ENCODE data around the gene PTPRT.

DNA sequence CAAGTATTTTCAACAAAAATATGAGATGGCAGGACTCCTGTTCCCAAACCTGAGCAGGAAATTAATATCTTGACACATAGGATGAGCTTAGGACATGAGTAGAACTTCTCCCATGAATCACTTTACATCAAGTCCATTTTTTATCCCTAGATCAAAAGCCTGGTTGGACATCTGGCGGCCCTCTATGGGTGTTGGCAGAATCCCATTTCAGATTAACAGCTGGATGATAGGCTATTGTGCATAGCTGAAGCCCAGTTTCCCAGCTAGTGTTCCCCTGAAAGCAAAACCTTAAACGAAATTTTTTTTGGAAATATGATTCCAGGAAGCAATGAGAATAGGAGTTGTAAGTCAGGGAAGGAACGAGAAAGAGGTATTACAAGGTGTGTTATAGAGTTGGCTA, 1122.1 kb downstream of the PTPRT start:
- TF ChIP-seq, protein P1, sequence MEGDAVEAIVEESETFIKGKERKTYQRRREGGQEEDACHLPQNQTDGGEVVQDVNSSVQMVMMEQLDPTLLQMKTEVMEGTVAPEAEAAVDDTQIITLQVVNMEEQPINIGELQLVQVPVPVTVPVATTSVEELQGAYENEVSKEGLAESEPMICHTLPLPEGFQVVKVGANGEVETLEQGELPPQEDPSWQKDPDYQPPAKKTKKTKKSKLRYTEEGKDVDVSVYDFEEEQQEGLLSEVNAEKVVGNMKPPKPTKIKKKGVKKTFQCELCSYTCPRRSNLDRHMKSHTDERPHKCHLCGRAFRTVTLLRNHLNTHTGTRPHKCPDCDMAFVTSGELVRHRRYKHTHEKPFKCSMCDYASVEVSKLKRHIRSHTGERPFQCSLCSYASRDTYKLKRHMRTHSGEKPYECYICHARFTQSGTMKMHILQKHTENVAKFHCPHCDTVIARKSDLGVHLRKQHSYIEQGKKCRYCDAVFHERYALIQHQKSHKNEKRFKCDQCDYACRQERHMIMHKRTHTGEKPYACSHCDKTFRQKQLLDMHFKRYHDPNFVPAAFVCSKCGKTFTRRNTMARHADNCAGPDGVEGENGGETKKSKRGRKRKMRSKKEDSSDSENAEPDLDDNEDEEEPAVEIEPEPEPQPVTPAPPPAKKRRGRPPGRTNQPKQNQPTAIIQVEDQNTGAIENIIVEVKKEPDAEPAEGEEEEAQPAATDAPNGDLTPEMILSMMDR (IDR thresholded peaks at IDR 0.05): no peak
- TF ChIP-seq POLR2A (IDR thresholded peaks at IDR 0.05): no peak
